IMR-90 (cell line): ENCODE data around the gene IL16. TPM values are rescaled to one million over a fixed set of nuclear protein-coding genes. Genes with fewer than 3 reads are reported as not detected.

Experiments used
- ATAC-seq: fragments of 200-7000 bp; cut with Tn5 transposase; 2 replicates; pipeline ENCODE4 v1.9.1; 2020; ENCODE audit warnings: low read depth, mild to moderate bottlenecking, moderate library complexity
- BruUV-seq: library from RNA; stranded (reverse); fragments of 400-500 nt; replicated peaks from 2 replicates; lab custom pipeline; 2021; lab: Mats Ljungman, UMichigan
- CTCF ChIA-PET: fragments of 300-600 bp; formaldehyde crosslinking; extraction: SDS; loops from one replicate; lab custom pipeline; 2021; ENCODE audit warnings: antibody characterized with exemption; lab: Yijun Ruan, JAX
- POLR2A ChIA-PET: fragments of 300-600 bp; sonication (Branson Sonifier 250); formaldehyde crosslinking; loops from one replicate; lab custom pipeline; 2022; ENCODE audit warnings: antibody characterized with exemption; ENCODE audit not compliant: unreplicated experiment; lab: Charles Lee
- DNase-seq: peaks from one replicate; pipeline ENCODE4 v3.0.0; 2013
- H2AFZ ChIP-seq: replicated peaks from 2 replicates; pipeline ENCODE3; 2013; ENCODE audit warnings: low read length, mild to moderate bottlenecking; ENCODE audit not compliant: poor library complexity
- H2AK5ac ChIP-seq: 2 replicates; pipeline ENCODE4 v1.6.1; 2013; ENCODE audit warnings: low read depth, low read length, inconsistent platforms
- H2AK9ac ChIP-seq: replicated peaks from 2 replicates; pipeline ENCODE3; 2013; ENCODE audit warnings: mild to moderate bottlenecking, low read depth, low read length, moderate library complexity; ENCODE audit not compliant: poor library complexity
- H2BK120ac ChIP-seq: 2 replicates; pipeline ENCODE4 v1.6.1; 2013; ENCODE audit warnings: low read depth, low read length, inconsistent platforms
- H2BK15ac ChIP-seq: 3 replicates; pipeline ENCODE4 v1.6.1; 2013; ENCODE audit warnings: low read depth, low read length, inconsistent platforms
- H2BK20ac ChIP-seq: 2 replicates; pipeline ENCODE4 v1.6.1; 2013; ENCODE audit warnings: low read depth, mild to moderate bottlenecking, inconsistent platforms, low read length, moderate library complexity
- H2BK5ac ChIP-seq: 2 replicates; pipeline ENCODE4 v1.6.1; 2013; ENCODE audit warnings: mild to moderate bottlenecking, low read depth, low read length, inconsistent platforms; ENCODE audit not compliant: poor library complexity, severe bottlenecking
- H3K14ac ChIP-seq: replicated peaks from 2 replicates; pipeline ENCODE4 v1.6.1; 2013; ENCODE audit warnings: low read depth, low read length, inconsistent platforms
- H3K18ac ChIP-seq: 2 replicates; pipeline ENCODE4 v1.6.1; 2013; ENCODE audit warnings: low read depth, low read length, control low read depth
- H3K23ac ChIP-seq: 2 replicates; pipeline ENCODE4 v1.6.1; 2013; ENCODE audit warnings: low read depth, low read length, inconsistent platforms
- H3K27ac ChIP-seq: 2 replicates; pipeline ENCODE4 v1.5.1; 2013; ENCODE audit warnings: mild to moderate bottlenecking, control low read depth, low read length; ENCODE audit not compliant: insufficient read depth
- H3K27me3 ChIP-seq: 2 replicates; pipeline ENCODE4 v1.6.1; 2013; ENCODE audit warnings: low read length; ENCODE audit not compliant: control insufficient read depth, insufficient read depth
- H3K36me3 ChIP-seq: 2 replicates; pipeline ENCODE4 v1.6.1; 2013; ENCODE audit warnings: low read length, mixed read lengths; ENCODE audit not compliant: control insufficient read depth, insufficient read depth
- H3K4ac ChIP-seq: 2 replicates; pipeline ENCODE4 v1.6.1; 2013; ENCODE audit warnings: low read depth, low read length, inconsistent platforms
- H3K4me1 ChIP-seq: 2 replicates; pipeline ENCODE4 v1.6.1; 2013; ENCODE audit warnings: low read length, mixed read lengths; ENCODE audit not compliant: control insufficient read depth, insufficient read depth
- H3K4me2 ChIP-seq: 2 replicates; pipeline ENCODE4 v1.6.1; 2013; ENCODE audit warnings: low read depth, mild to moderate bottlenecking, control low read depth, low read length, moderate library complexity
- H3K4me3 ChIP-seq: 2 replicates; pipeline ENCODE4 v1.5.1; 2013; ENCODE audit warnings: low read depth, mild to moderate bottlenecking, control low read depth, low read length, moderate library complexity; ENCODE audit not compliant: insufficient read depth
- H3K56ac ChIP-seq: 2 replicates; pipeline ENCODE4 v1.6.1; 2013; ENCODE audit warnings: low read length, inconsistent platforms; ENCODE audit not compliant: insufficient read depth; ENCODE audit errors: extremely low read depth
- H3K79me1 ChIP-seq, 2 experiments: 2 replicates each; pipeline ENCODE4 v1.6.1; 2013; ENCODE audit warnings: low read length in 2 of 2, inconsistent platforms in 1 of 2, low read depth in 1 of 2
- H3K9ac ChIP-seq: 2 replicates; pipeline ENCODE4 v1.6.1; 2013; ENCODE audit warnings: low read depth, low read length, control low read depth
- H3K9me1 ChIP-seq: 2 replicates; pipeline ENCODE4 v1.6.1; 2013; ENCODE audit warnings: low read length, inconsistent platforms; ENCODE audit not compliant: insufficient read depth
- H3K9me3 ChIP-seq: 2 replicates; pipeline ENCODE4 v1.6.1; 2013; ENCODE audit warnings: low read length; ENCODE audit not compliant: control insufficient read depth, insufficient read depth
- H4K20me1 ChIP-seq: 2 replicates; pipeline ENCODE4 v1.6.1; 2013; ENCODE audit warnings: low read length, inconsistent platforms; ENCODE audit not compliant: insufficient read depth
- H4K5ac ChIP-seq: 2 replicates; pipeline ENCODE4 v1.6.1; 2013; ENCODE audit warnings: mild to moderate bottlenecking, low read depth, low read length, control low read depth
- H4K8ac ChIP-seq, 2 experiments: 2 replicates each; pipeline ENCODE4 v1.6.1; 2013; ENCODE audit warnings: low read depth in 2 of 2, low read length in 2 of 2, control low read depth in 1 of 2, inconsistent platforms in 1 of 2
- H4K91ac ChIP-seq: 2 replicates; pipeline ENCODE4 v1.6.1; 2013; ENCODE audit warnings: low read depth, low read length, inconsistent platforms; ENCODE audit not compliant: insufficient read depth
- MAFK ChIP-seq: IDR thresholded peaks from 2 replicates; pipeline ENCODE4 v1.6.1; 2012; ENCODE audit warnings: low read depth, low read length, improper control_type of control experiment
- POLR2A ChIP-seq: IDR thresholded peaks from 2 replicates; pipeline ENCODE4 v1.6.1; 2012; ENCODE audit warnings: mild to moderate bottlenecking, low read depth, low read length
- RCOR1 ChIP-seq: IDR thresholded peaks from 2 replicates; pipeline ENCODE4 v1.6.1; 2012; ENCODE audit warnings: mild to moderate bottlenecking, low read length, improper control_type of control experiment; ENCODE audit not compliant: insufficient replicate concordance
- WGBS, 2 experiments: methylation state at CpG; one replicate each; pipeline versions ENCODE4 v1.1.5 to v1.1.7; 2013; ENCODE audit warnings: missing lambda C conversion rate in 2 of 2; ENCODE audit not compliant: insufficient read length in 1 of 2; ENCODE audit errors: extremely low coverage in 2 of 2; 5-methylcytosine and 5-hydroxymethylcytosine counted together
- dilution Hi-C: fragments of 300-500 bp; cut with HindIII; formaldehyde crosslinking; loops from one replicate; pipeline ENCODE4 v1.14.3; 2018; ENCODE audit warnings: low sequenced_read_pairs; ENCODE audit not compliant: unreplicated experiment
- in situ Hi-C: fragments of 300-500 bp; cut with MboI; formaldehyde crosslinking; loops from 3 replicates; pipeline ENCODE4 v1.14.3; 2019; ENCODE audit warnings: low sequenced_read_pairs, inconsistent platforms, mixed read lengths
- intact Hi-C: fragments of 100-400 bp; cut with micrococcal nuclease; formaldehyde crosslinking; loops from 2 replicates; pipeline ENCODE4 v1.10.0; 2022
- polyA plus RNA-seq, 3 experiments: library from polyadenylated mRNA; depleted of rRNA; stranded (reverse); fragments of >200 nt; gene quantifications; 2 replicates each; pipeline ENCODE4 v1.2.3, GENCODE V29; 2012; ENCODE audit warnings: low replicate concordance in 1 of 3
- total RNA-seq: library from RNA; depleted of rRNA; stranded (reverse); fragments of >200 nt; gene quantifications from 2 replicates; pipeline ENCODE4 v1.2.3, GENCODE V29; 2012

The IL16 gene
- total and polyA plus RNA-seq, 2 of the 4 experiments (the other 2 are of a cell fraction), result 0.18 to 0.27 TPM

GRCh38 chr15:81221449-81221848, 24.8 kb downstream of the IL16 start:
- TF ChIP-seq RCOR1 (no peak), POLR2A (no peak), MAFK (no peak)
- Histone ChIP-seq H2AK9ac (no peak overlapping the region), H3K4me2 (no peak overlapping the region), H3K27ac (no peak overlapping the region), H3K36me3 (peaks cover 2% of the 10 kb centered on the region; the same call in 1 of the 2 replicates), H4K8ac (no peak overlapping the region), H3K27me3 (no peaks in the 10 kb centered on the region), H3K14ac (no peak overlapping the region), H3K23ac (no peak overlapping the region), H2AK5ac (no peak overlapping the region), H3K4me3 (no peak overlapping the region), H2BK120ac (no peak overlapping the region), H2BK15ac (no peak overlapping the region), H4K91ac (no peak overlapping the region), H3K4me1 (peaks cover 5% of the 10 kb centered on the region; the same call in 1 of the 2 replicates), H3K9me3 (no peaks in the 10 kb centered on the region), H2BK5ac (no peak overlapping the region), H3K9me1 (no peaks in the 10 kb centered on the region), H3K18ac (no peak overlapping the region), H3K56ac (no peak overlapping the region), H4K5ac (no peak overlapping the region), H3K79me1 (no peaks in the 10 kb centered on the region), H3K9ac (no peak overlapping the region), H4K20me1 (no peaks in the 10 kb centered on the region), H3K4ac (no peak overlapping the region), H2BK20ac (no peak overlapping the region), H2AFZ (no peak overlapping the region)
- ChIA-PET CTCF (interaction anchor here (0.6 to 1.9 kb wide), 2 partner anchors 38 to 44 kb away, joined by 3 to 6 read pairs; no protein-coding TSS in a partner anchor), POLR2A (no interaction called here)
- DNase-seq (no peak), ATAC-seq (no peak)
- no CpG with 5 or more reads among the region's 1 CpG for WGBS, 2 experiments
- in situ Hi-C loops (no loop called here), dilution Hi-C loops (no loop called here), intact Hi-C loops (no loop called here)
- no TSS peak for BruUV-seq
